ENCODE results near the gene FIP1L1.
"Not testable (repeated sequence)": the region's sequence is repeated elsewhere in the genome, so short reads cannot be mapped to it uniquely, and the experiment has no call there.

FIP1L1 gene

GRCh38 chr4:53376900-53377299, 541 bp upstream of the FIP1L1 start:
- Histone ChIP-seq H3K27me3 (ENCODE audit: insufficient read depth, low read length, poor library complexity) (no peaks in the 10 kb centered on the region), H2AFZ (ENCODE audit: low read depth, low read length) (peak overlapping the region; percentile 99), H3K9me3 (ENCODE audit: insufficient read depth, low read length, severe bottlenecking) (no peaks in the 10 kb centered on the region), H3K4me3 (ENCODE audit: low read depth in 1 of 2, low read length in 2 of 2) (peak overlapping the region; percentile 73 to 97; a peak in 3 of 4 replicates), H3K79me2 (ENCODE audit: insufficient read depth, low read length) (peaks cover 45% of the 10 kb centered on the region), H3K4me1 (ENCODE audit: insufficient read depth, low read length) (peaks cover 35% of the 10 kb centered on the region), H3K9ac (ENCODE audit: low read depth, low read length) (peak overlapping the region; percentile 92), H3K4me2 (ENCODE audit: insufficient read depth, low read length) (peak overlapping the region; percentile 69), H4K20me1 (ENCODE audit: insufficient read depth, low read length) (peaks cover 16% of the 10 kb centered on the region), H3K27ac (ENCODE audit: low read length) (peak overlapping the region; percentile 79), H3K36me3 (ENCODE audit: insufficient read depth, low read length) (peaks cover 21% of the 10 kb centered on the region)
- DNase-seq, result no peak
- TF ChIP-seq EZH2 (IDR thresholded peaks at IDR 0.05; ENCODE audit: borderline replicate concordance, low read depth, low read length, severe bottlenecking), result no peak
- TF ChIP-seq, protein P1, sequence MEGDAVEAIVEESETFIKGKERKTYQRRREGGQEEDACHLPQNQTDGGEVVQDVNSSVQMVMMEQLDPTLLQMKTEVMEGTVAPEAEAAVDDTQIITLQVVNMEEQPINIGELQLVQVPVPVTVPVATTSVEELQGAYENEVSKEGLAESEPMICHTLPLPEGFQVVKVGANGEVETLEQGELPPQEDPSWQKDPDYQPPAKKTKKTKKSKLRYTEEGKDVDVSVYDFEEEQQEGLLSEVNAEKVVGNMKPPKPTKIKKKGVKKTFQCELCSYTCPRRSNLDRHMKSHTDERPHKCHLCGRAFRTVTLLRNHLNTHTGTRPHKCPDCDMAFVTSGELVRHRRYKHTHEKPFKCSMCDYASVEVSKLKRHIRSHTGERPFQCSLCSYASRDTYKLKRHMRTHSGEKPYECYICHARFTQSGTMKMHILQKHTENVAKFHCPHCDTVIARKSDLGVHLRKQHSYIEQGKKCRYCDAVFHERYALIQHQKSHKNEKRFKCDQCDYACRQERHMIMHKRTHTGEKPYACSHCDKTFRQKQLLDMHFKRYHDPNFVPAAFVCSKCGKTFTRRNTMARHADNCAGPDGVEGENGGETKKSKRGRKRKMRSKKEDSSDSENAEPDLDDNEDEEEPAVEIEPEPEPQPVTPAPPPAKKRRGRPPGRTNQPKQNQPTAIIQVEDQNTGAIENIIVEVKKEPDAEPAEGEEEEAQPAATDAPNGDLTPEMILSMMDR (IDR thresholded peaks at IDR 0.05; ENCODE audit: borderline replicate concordance, extremely low read depth, low read length, poor library complexity, severe bottlenecking), result no peak
- no peak for ATAC-seq (ENCODE audit: insufficient read depth, low read depth)

GRCh38 chr4:53378171-53378482, 686 bp downstream of the FIP1L1 start:
- Histone ChIP-seq H3K4me3 (ENCODE audit: low read depth in 1 of 2, low read length in 2 of 2) (peak overlapping the region; percentile 73 to 97), H3K9me3 (ENCODE audit: insufficient read depth, low read length, severe bottlenecking) (no peaks in the 10 kb centered on the region), H3K9ac (ENCODE audit: low read depth, low read length) (peak overlapping the region; percentile 92), H3K79me2 (ENCODE audit: insufficient read depth, low read length) (peaks cover 57% of the 10 kb centered on the region), H2AFZ (ENCODE audit: low read depth, low read length) (peak overlapping the region; percentile 99), H3K4me1 (ENCODE audit: insufficient read depth, low read length) (peaks cover 35% of the 10 kb centered on the region), H3K27me3 (ENCODE audit: insufficient read depth, low read length, poor library complexity) (no peaks in the 10 kb centered on the region), H3K36me3 (ENCODE audit: insufficient read depth, low read length) (peaks cover 33% of the 10 kb centered on the region), H4K20me1 (ENCODE audit: insufficient read depth, low read length) (peaks cover 20% of the 10 kb centered on the region), H3K4me2 (ENCODE audit: insufficient read depth, low read length) (peak overlapping the region; percentile 69), H3K27ac (ENCODE audit: low read length) (peak overlapping the region; percentile 97)
- TF ChIP-seq EZH2 (IDR thresholded peaks at IDR 0.05; ENCODE audit: borderline replicate concordance, low read depth, low read length, severe bottlenecking), result no peak
- TF ChIP-seq, protein P1 (IDR thresholded peaks at IDR 0.05; ENCODE audit: borderline replicate concordance, extremely low read depth, low read length, poor library complexity, severe bottlenecking), result no peak
- DNase-seq (no peak), ATAC-seq (ENCODE audit: insufficient read depth, low read depth) (no peak)

- Histone ChIP-seq H3K4me1 (ENCODE audit: insufficient read depth, low read length) (peaks cover 35% of the 10 kb centered on the region), H3K9ac (ENCODE audit: low read depth, low read length) (no peak overlapping the region), H3K79me2 (ENCODE audit: insufficient read depth, low read length) (peaks cover 69% of the 10 kb centered on the region), H3K4me3 (ENCODE audit: low read depth in 1 of 2, low read length in 2 of 2) (peak overlapping the region in 1 of 2 experiments; percentile 97; a peak in 1 of 4 replicates), H3K9me3 (ENCODE audit: insufficient read depth, low read length, severe bottlenecking) (no peaks in the 10 kb centered on the region), H3K36me3 (ENCODE audit: insufficient read depth, low read length) (peaks cover 54% of the 10 kb centered on the region), H4K20me1 (ENCODE audit: insufficient read depth, low read length) (peaks cover 23% of the 10 kb centered on the region), H3K4me2 (ENCODE audit: insufficient read depth, low read length) (peak overlapping the region; percentile 69), H3K27me3 (ENCODE audit: insufficient read depth, low read length, poor library complexity) (no peaks in the 10 kb centered on the region), H2AFZ (ENCODE audit: low read depth, low read length) (no peak overlapping the region), H3K27ac (ENCODE audit: low read length) (no peak overlapping the region)
- ATAC-seq (ENCODE audit: insufficient read depth, low read depth) (no peak), DNase-seq (no peak)
- TF ChIP-seq, protein P1 (IDR thresholded peaks at IDR 0.05; ENCODE audit: borderline replicate concordance, extremely low read depth, low read length, poor library complexity, severe bottlenecking), result no peak
- no peak for TF ChIP-seq EZH2 (IDR thresholded peaks at IDR 0.05; ENCODE audit: borderline replicate concordance, low read depth, low read length, severe bottlenecking)
Observed at GRCh38 chr4:53380221-53380620, 2.8 kb downstream of the FIP1L1 start.

DNA sequence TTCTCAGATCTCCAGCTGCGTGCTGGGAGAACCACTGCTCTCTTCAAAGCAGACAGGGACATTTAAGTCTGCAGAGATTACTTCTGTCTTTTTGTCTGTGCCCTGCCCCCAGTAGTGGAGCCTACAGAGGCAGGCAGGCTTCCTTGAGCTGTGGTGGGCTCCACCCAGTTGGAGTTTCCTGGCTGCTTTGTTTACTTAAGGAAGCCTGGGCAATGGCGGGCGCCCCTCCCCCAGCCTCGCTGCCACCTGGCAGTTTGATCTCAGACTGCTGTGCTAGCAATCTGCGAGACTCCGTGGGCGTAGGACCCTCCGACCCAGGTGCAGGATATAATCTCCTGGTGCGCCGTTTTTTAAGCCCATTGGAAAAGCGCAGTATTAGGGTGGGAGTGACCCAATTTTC, 32.0 kb downstream of the FIP1L1 start:
- not testable (repeated sequence) for ATAC-seq (ENCODE audit: insufficient read depth, low read depth); H3K4me3 ChIP-seq (ENCODE audit: low read depth in 1 of 2, low read length in 2 of 2); H3K9me3 ChIP-seq (ENCODE audit: insufficient read depth, low read length, severe bottlenecking); H3K27me3 ChIP-seq (ENCODE audit: insufficient read depth, low read length, poor library complexity); H3K9ac ChIP-seq (ENCODE audit: low read depth, low read length); H3K4me1 ChIP-seq (ENCODE audit: insufficient read depth, low read length); H3K4me2 ChIP-seq (ENCODE audit: insufficient read depth, low read length); H2AFZ ChIP-seq (ENCODE audit: low read depth, low read length); H3K27ac ChIP-seq (ENCODE audit: low read length)
- peaks cover 53% of the 10 kb centered on the region for H3K79me2 ChIP-seq (ENCODE audit: insufficient read depth, low read length)
- H3K36me3 ChIP-seq (ENCODE audit: insufficient read depth, low read length), result peaks cover 24% of the 10 kb centered on the region
- peak; percentile 27 for DNase-seq
- H4K20me1 ChIP-seq (ENCODE audit: insufficient read depth, low read length), result peaks cover 24% of the 10 kb centered on the region; the same call in 1 of the 2 replicates

Data from DND-41 (cell line).